NT2/D1 (cell line): ENCODE data around the gene FREY1.

Experiments
- DNase-seq: peaks from one replicate; pipeline ENCODE4 v3.0.0-alpha.2; 2011; ENCODE audit warnings: low read depth, low spot score
- H3K27me3 ChIP-seq: 2 replicates; pipeline ENCODE4 v1.6.0; 2011; ENCODE audit warnings: mild to moderate bottlenecking; ENCODE audit not compliant: insufficient read length, insufficient read depth
- H3K36me3 ChIP-seq: 2 replicates; pipeline ENCODE4 v1.6.1; 2011; ENCODE audit warnings: mild to moderate bottlenecking, low read length, mixed read lengths; ENCODE audit not compliant: insufficient read depth, insufficient read length
- H3K4me1 ChIP-seq: 2 replicates; pipeline ENCODE4 v1.5.1; 2011; ENCODE audit not compliant: insufficient read depth, insufficient read length
- H3K4me3 ChIP-seq: 2 replicates; pipeline ENCODE4 v1.5.1; 2011; ENCODE audit warnings: low read depth; ENCODE audit not compliant: insufficient read length
- H3K9ac ChIP-seq: 2 replicates; pipeline ENCODE4 v1.6.0; 2011; ENCODE audit warnings: low read depth; ENCODE audit not compliant: insufficient read length
- H3K9me3 ChIP-seq: 2 replicates; pipeline ENCODE4 v1.5.1; 2011; ENCODE audit warnings: mild to moderate bottlenecking, low read length; ENCODE audit not compliant: insufficient read depth
- SUZ12 ChIP-seq: IDR thresholded peaks from 2 replicates; pipeline ENCODE4 v1.6.1; 2011; ENCODE audit not compliant: insufficient read length, insufficient read depth; ENCODE audit errors: extremely low read depth
- YY1 ChIP-seq: IDR thresholded peaks from 2 replicates; pipeline ENCODE4 v1.6.1; 2011; ENCODE audit not compliant: insufficient read length, insufficient read depth
- ZNF274 ChIP-seq: IDR thresholded peaks from 2 replicates; pipeline ENCODE4 v1.6.1; 2011; ENCODE audit warnings: mild to moderate bottlenecking, low read depth, low read length

Gene FREY1

DNA sequence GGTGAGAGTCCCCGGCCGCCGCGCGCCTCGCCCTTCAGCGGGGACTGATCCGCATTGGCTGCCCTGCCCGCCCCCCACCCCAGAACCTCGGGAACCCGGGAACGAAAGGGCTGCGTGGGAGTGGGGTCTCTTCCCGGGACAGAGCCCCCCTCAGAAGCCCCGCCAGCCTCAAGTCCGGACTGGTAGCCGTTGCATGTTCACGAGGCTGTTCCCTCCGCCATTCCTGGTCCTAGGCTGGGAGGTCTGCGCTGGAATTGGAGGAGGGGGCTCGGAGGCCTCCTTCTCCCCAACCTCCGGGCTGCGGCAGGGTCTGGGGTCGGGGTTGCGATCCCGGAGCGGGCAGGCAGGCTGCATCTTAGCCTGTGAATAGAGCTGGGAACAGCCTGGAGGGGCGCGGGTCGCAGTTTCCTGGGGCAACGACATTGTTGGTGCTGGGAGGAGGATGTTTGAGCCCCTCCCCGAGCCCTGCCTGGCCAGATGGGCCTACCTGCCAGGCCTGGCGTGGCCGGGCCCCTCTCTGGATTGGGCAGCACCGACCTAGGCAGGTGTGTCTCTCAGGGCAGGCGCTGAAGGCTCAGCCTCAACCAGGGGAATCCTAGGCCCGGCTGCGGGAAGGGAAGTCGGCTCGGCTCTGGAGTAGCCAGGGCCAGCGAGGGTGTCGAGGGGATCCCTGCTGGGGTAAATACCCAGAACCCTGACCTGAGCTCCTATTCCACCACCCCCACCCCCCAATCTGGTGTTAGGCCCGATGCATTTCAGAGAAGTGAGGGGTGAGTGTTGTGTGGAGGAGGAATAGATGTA lies 20.9 kb downstream of the FREY1 start:
- no peak for DNase-seq
- Histone ChIP-seq H3K9ac (peak overlapping the region; percentile 78), H3K4me1 (peaks cover 4% of the 10 kb centered on the region), H3K4me3 (peak overlapping the region; percentile 63), H3K27me3 (peaks cover 29% of the 10 kb centered on the region), H3K36me3 (peaks cover 9% of the 10 kb centered on the region), H3K9me3 (no peaks in the 10 kb centered on the region)
- TF ChIP-seq YY1 = no peak
- TF ChIP-seq SUZ12 = no peak
- TF ChIP-seq ZNF274 = no peak

GRCh38 chr11:45885274-45885920 lies 21.7 kb downstream of the FREY1 start, which contains the start of gene MAPK8IP1:
TSS of gene MAPK8IP1 (plus strand) at chr11:45885651. CDS start at chr11:45885821, 170 bp downstream.
- Histone ChIP-seq H3K9me3 (no peaks in the 10 kb centered on the region), H3K36me3 (peaks cover 17% of the 10 kb centered on the region), H3K9ac (peak within 1 kb of the TSS; percentile 78), H3K4me3 (peak within 1 kb of the TSS; percentile 63), H3K27me3 (peaks cover 29% of the 10 kb centered on the region), H3K4me1 (peaks cover 8% of the 10 kb centered on the region)
- DNase-seq = peak; percentile 43
- TF ChIP-seq YY1 (no peak), ZNF274 (no peak), SUZ12 (no peak)

DNA sequence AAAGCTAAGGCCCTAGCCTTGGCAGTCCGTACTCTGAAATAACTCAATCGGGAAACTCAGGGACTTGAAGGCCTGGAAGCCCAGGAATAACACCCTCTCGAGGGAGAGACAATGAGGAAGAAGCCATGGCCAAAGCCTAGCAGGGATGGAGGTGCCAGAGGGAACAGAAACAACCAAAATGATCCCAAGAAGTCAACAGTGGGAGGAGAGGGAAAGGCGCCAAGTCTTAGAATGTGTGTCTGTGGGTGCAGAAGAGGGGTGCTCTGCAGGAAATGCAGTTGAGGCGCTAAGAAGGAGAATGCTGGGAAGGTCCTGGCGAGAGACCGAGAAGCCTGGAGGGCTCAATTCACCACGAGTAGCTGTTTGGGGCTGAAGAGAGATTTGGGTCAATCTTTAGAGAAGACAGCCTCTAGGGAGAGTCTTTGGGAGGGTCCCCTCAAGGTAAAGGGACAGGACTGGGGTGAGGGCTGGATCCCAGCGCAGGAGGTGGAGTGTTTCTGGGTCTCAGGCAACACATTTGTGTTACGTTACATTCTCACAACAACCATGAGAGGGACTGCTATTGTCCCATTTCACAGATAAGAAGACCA lies 22.4 kb downstream of the FREY1 start:
- DNase-seq = no peak
- peaks cover 8% of the 10 kb centered on the region for H3K4me1 ChIP-seq
- H3K9me3 ChIP-seq = no peaks in the 10 kb centered on the region
- no peak overlapping the region for H3K9ac ChIP-seq
- H3K4me3 ChIP-seq = peak overlapping the region; percentile 3
- TF ChIP-seq YY1 = no peak
- TF ChIP-seq ZNF274 = no peak
- H3K36me3 ChIP-seq = peaks cover 18% of the 10 kb centered on the region
- H3K27me3 ChIP-seq = peaks cover 29% of the 10 kb centered on the region

DNA sequence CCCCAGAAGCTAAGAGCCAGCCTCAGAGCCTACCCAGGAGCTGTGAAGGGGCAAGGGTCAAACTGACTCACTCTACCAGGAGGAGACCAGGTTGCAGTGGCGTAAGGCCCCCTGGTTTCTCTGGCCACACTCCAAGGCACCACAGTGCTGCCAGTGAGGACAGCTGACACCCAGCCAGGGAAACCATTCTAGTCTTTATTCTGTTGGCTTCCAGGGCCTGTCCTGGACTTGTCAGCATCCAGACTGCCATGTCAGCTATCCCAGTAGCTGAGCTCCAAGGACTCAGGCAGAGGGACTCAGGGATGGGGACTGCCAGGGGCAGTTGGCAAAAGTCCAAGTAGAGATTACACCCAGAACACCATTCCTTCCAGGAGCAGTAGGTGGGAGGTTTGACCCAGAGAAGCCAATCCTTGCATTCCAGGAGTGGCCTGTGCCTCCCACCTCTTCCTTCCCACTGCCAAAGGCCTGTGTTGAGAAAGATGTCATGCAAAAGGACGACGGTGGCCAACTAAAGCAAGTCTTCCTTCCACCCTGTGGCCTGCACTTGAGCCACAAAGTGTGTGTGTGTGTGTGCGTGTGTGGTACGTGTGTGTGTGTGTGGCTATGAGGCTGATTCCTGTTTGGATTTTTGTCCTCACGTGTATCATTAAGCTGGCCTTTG lies 25.2 kb downstream of the FREY1 start:
- Histone ChIP-seq H3K4me1 (peaks cover 10% of the 10 kb centered on the region), H3K27me3 (peaks cover 20% of the 10 kb centered on the region), H3K9me3 (no peaks in the 10 kb centered on the region), H3K36me3 (peaks cover 33% of the 10 kb centered on the region), H3K9ac (no peak overlapping the region), H3K4me3 (no peak overlapping the region)
- TF ChIP-seq SUZ12 (no peak), ZNF274 (no peak), YY1 (no peak)
- DNase-seq = no peak

DNA sequence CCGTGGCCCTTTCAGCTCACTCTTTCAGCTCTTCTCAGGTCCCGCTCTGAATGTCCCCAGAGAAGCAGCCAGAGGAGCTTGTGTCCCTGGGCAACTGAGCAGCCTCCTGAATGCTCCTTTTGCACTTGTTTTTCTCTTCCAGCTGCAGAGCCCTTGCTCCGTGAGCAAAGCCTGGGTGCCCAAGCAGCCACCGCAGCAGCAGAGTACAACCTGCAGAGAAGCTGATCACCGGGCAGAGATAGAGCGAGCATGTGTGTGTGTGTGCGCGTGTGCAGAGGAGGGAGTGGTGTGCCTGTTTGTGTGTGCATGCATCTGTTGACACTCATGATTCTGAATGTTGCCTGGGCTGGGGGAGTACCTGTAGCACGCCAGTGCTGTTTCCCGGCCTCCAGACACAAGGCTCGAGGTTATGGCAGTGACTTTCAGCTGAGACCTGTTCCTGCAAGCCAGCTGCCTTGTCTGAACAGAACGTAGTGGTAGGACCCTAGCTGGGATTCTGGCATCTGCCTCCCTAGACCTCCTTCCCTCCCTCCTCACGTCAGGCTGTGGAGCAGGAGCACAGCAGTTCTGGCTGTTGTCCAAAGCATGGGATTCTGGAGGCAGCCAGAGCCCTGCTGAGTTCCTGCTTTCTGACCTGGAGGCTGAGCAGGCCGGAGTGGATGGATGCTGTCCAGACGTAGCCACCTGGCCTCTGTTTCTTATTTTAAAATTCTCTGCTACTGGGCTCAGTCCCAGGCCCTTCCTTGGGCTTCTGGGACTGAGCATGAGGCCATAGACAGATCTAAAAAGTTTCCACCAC lies 26.1 kb downstream of the FREY1 start:
- TF ChIP-seq ZNF274 = no peak
- no peak for TF ChIP-seq YY1
- no peak for TF ChIP-seq SUZ12
- H3K36me3 ChIP-seq = peaks cover 39% of the 10 kb centered on the region
- peaks cover 12% of the 10 kb centered on the region for H3K27me3 ChIP-seq
- no peak for DNase-seq
- peak overlapping the region; percentile 13 for H3K9ac ChIP-seq
- H3K4me3 ChIP-seq = no peak overlapping the region
- H3K4me1 ChIP-seq = peaks cover 10% of the 10 kb centered on the region
- H3K9me3 ChIP-seq = no peaks in the 10 kb centered on the region

DNA sequence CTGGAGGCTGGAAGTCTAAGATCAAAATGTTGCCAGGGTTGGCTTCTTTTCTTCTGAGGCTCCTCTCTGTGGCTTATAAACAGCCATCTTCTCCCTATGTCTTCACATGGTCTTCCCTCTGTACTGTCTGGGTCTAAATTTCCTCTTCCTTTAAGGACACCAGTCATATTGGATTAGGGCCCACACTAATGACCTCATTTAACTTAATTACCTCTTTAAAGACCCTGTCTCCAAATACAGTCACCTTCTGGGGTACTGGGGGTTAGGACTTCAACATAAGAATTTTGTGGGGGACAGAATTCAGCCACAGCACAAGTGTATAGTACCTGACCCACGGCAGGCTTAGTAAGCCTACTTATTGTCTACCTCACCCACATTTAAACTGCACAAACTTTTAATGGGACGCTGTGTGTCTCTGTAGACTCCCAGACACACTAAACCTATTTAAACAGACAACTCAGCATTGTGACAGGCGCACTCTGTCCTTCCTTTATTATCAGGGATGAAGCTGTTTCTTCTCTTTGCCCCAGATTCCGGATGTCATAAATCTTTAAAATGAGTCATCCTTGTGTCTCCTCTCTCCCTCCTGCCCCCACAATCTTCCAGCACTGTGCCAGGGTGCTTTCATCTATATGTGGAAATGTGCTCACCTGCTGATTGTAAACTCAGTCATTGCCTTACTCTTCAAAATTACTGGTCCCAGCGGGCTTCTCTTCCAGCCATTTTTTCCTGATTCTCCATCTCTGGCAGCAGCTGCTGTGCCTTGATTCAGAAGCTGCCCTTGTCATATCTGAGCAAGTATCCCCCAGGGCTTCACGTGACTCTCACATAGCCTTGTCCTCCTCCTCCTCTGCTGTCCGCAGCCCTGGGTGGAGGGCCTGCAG lies 27.0 kb downstream of the FREY1 start:
- Histone ChIP-seq H3K36me3 (peaks cover 48% of the 10 kb centered on the region), H3K4me1 (peaks cover 13% of the 10 kb centered on the region), H3K9ac (no peak overlapping the region), H3K27me3 (peaks cover 5% of the 10 kb centered on the region), H3K4me3 (no peak overlapping the region), H3K9me3 (no peaks in the 10 kb centered on the region)
- no peak for DNase-seq
- no peak for TF ChIP-seq SUZ12
- TF ChIP-seq YY1 = no peak
- TF ChIP-seq ZNF274 = no peak
